Measurements from ENCODE around the gene FCSK.

- TF ChIP-seq GATA2 (IDR thresholded peaks at IDR 0.05; ENCODE audit: low read depth, low read length) (no peak), GATA3 (IDR thresholded peaks at IDR 0.05; ENCODE audit: low read depth, low read length) (no peak)
Measured at GRCh38 chr16:70463235-70463634, 8.8 kb downstream of the FCSK start.

Measured in SH-SY5Y (cell line).